GM12878 (cell line): ENCODE data around the gene EVA1A. TPM values are rescaled to one million over a fixed set of nuclear protein-coding genes. Genes with fewer than 3 reads are reported as not detected.

ENCODE experiments used
- ATAC-seq: fragments of 200-7000 bp; cut with Tn5 transposase; 3 replicates; pipeline ENCODE4 v1.9.1; 2020; ENCODE audit warnings: mild to moderate bottlenecking, moderate library complexity
- BruUV-seq: library from RNA; stranded (reverse); fragments of 400-500 nt; replicated peaks from 2 replicates; lab custom pipeline; 2021; lab: Mats Ljungman, UMichigan
- CTCF ChIA-PET: fragments of 300-600 bp; sonication (Branson Sonifier 250); formaldehyde crosslinking; extraction: SDS; loops from one replicate; lab custom pipeline; 2021; ENCODE audit warnings: inconsistent platforms; lab: Yijun Ruan, JAX
- POLR2A ChIA-PET: fragments of 350-600 bp; formaldehyde crosslinking; extraction: SDS; loops from one replicate; lab custom pipeline; 2021; ENCODE audit warnings: inconsistent platforms; lab: Charles Lee
- RAD21 ChIA-PET: fragments of 300-600 bp; sonication (Branson Sonifier 250); formaldehyde crosslinking; loops from one replicate; lab custom pipeline; 2023; ENCODE audit warnings: antibody characterized with exemption; ENCODE audit not compliant: unreplicated experiment; lab: Charles Lee
- SMC1A ChIA-PET: fragments of 300-600 bp; sonication (Branson Sonifier 250); formaldehyde crosslinking; loops from one replicate; lab custom pipeline; 2023; ENCODE audit not compliant: unreplicated experiment, uncharacterized antibody; lab: Charles Lee
- DNase-seq: peaks from one replicate; pipeline ENCODE4 v3.0.0-alpha.2; 2011; ENCODE audit warnings: low read depth, low spot score
- FAIRE-seq: peaks from 3 replicates; lab custom pipeline; 2011; peaks lifted over from hg19 to GRCh38; lab: Jason Lieb, UNC
- H2AFZ ChIP-seq: 2 replicates; pipeline ENCODE4 v1.6.0; 2011; ENCODE audit warnings: low read depth, low read length, control low read depth; ENCODE audit not compliant: control insufficient read depth
- H3K27ac ChIP-seq: 2 replicates; pipeline ENCODE4 v1.5.1; 2011; ENCODE audit warnings: control low read depth; ENCODE audit not compliant: control insufficient read depth, insufficient read depth
- H3K27me3 ChIP-seq, 2 experiments: replicated peaks in 1 of 2; 2 replicates each; pipeline versions ENCODE4 v1.6.0 to v1.6.1; 2011; ENCODE audit warnings: low read length in 1 of 2; ENCODE audit not compliant: control insufficient read depth in 2 of 2, insufficient read depth in 2 of 2
- H3K36me3 ChIP-seq, 2 experiments: 2 replicates each; pipeline ENCODE4 v1.5.1; 2011; ENCODE audit warnings: low read length in 1 of 2; ENCODE audit not compliant: control insufficient read depth in 2 of 2, insufficient read depth in 2 of 2
- H3K4me1 ChIP-seq: 2 replicates; pipeline ENCODE4 v1.6.1; 2011; ENCODE audit warnings: mild to moderate bottlenecking, low read length, moderate library complexity, mixed read lengths; ENCODE audit not compliant: control insufficient read depth, insufficient read depth
- H3K4me2 ChIP-seq: 2 replicates; pipeline ENCODE4 v1.6.0; 2011; ENCODE audit warnings: control low read depth; ENCODE audit not compliant: control insufficient read depth, insufficient read depth
- H3K4me3 ChIP-seq: fragments of 200-600 bp; sonication (generic); 2 replicates; pipeline ENCODE4 v1.5.1; 2016
- H3K79me2 ChIP-seq: 2 replicates; pipeline ENCODE4 v1.6.0; 2011; ENCODE audit warnings: low read length; ENCODE audit not compliant: control insufficient read depth, insufficient read depth
- H3K9ac ChIP-seq: 2 replicates; pipeline ENCODE4 v1.8.0; 2011; ENCODE audit warnings: low read length, control low read depth, mixed read lengths; ENCODE audit not compliant: control insufficient read depth, insufficient read depth
- H3K9me3 ChIP-seq: replicated peaks from 3 replicates; pipeline ENCODE4 v1.5.1; 2011; ENCODE audit warnings: mild to moderate bottlenecking, low read length; ENCODE audit not compliant: control insufficient read depth, insufficient read depth
- H4K20me1 ChIP-seq: 2 replicates; pipeline ENCODE4 v1.6.0; 2011; ENCODE audit not compliant: control insufficient read depth, insufficient read depth
- ASH2L ChIP-seq: fragments of 300-600, 200-600 bp; sonication (generic); IDR thresholded peaks from 2 replicates; pipeline ENCODE4 v1.6.1; 2017; ENCODE audit warnings: low read depth, mild to moderate bottlenecking, borderline replicate concordance
- BCLAF1 ChIP-seq: fragments of 450-650 bp; IDR thresholded peaks from 2 replicates; pipeline ENCODE4 v1.6.1; 2017; ENCODE audit warnings: antibody characterized with exemption, mild to moderate bottlenecking, moderate library complexity
- BHLHE40 ChIP-seq, 2 experiments: fragments of 450-650 bp in 1 of 2; IDR thresholded peaks; 2 replicates each; pipeline ENCODE4 v1.6.1; 2011 to 2017; ENCODE audit warnings: low read depth in 2 of 2, borderline replicate concordance in 1 of 2, improper control_type of control experiment in 1 of 2, low read length in 1 of 2, mild to moderate bottlenecking in 1 of 2
- EP300 ChIP-seq, 2 experiments: fragments of 150-350 bp in 1 of 2; IDR thresholded peaks; 2 replicates each; pipeline ENCODE4 v1.6.1; 2011 to 2012; ENCODE audit warnings: low read depth in 2 of 2, low read length in 2 of 2, borderline replicate concordance in 1 of 2, improper control_type of control experiment in 1 of 2, inconsistent platforms in 1 of 2; ENCODE audit not compliant: control insufficient read depth in 1 of 2
- FOS ChIP-seq: IDR thresholded peaks from 3 replicates; pipeline ENCODE4 v1.6.1; 2011; ENCODE audit warnings: borderline replicate concordance; ENCODE audit not compliant: insufficient read length; ENCODE audit errors: extremely low read depth
- LARP7 ChIP-seq: fragments of 450-650 bp; IDR thresholded peaks from 2 replicates; pipeline ENCODE4 v1.6.1; 2017; ENCODE audit warnings: mild to moderate bottlenecking
- NFYA ChIP-seq: IDR thresholded peaks from 2 replicates; pipeline ENCODE4 v1.6.1; 2011; ENCODE audit warnings: low read depth, mild to moderate bottlenecking, low read length, improper control_type of control experiment, borderline replicate concordance
- RAD21 ChIP-seq: IDR thresholded peaks from 2 replicates; pipeline ENCODE4 v1.6.1; 2011; ENCODE audit warnings: mild to moderate bottlenecking, low read depth, low read length, moderate library complexity; ENCODE audit not compliant: insufficient read depth
- SIX5 ChIP-seq: IDR thresholded peaks from 2 replicates; pipeline ENCODE4 v1.6.1; 2011; ENCODE audit warnings: mild to moderate bottlenecking, low read depth, low read length, moderate library complexity; ENCODE audit not compliant: severe bottlenecking
- USF1 ChIP-seq: IDR thresholded peaks from 2 replicates; pipeline ENCODE4 v1.6.1; 2011; ENCODE audit warnings: borderline replicate concordance, low read depth, mild to moderate bottlenecking, moderate library complexity, mixed read lengths, low read length; ENCODE audit not compliant: insufficient read depth; ENCODE audit errors: extremely low read length
- WGBS: methylation state at CpG from one replicate; pipeline ENCODE4 v1.1.6; 2016; ENCODE audit warnings: low lambda C conversion rate; ENCODE audit not compliant: insufficient replicate concordance, insufficient coverage; ENCODE audit errors: missing lambda C conversion rate; 5-methylcytosine and 5-hydroxymethylcytosine counted together
- in situ Hi-C: fragments of 300-500 bp; cut with MboI; formaldehyde crosslinking; loops from 9 replicates; pipeline ENCODE4 v1.14.3; 2018; ENCODE audit warnings: mixed read lengths
- intact Hi-C: fragments of 100-400 bp; cut with micrococcal nuclease; formaldehyde crosslinking; loops from one replicate; pipeline ENCODE4 v1.14.2; 2022; ENCODE audit not compliant: unreplicated experiment
- polyA plus RNA-seq, 11 experiments: library from polyadenylated mRNA; depleted of rRNA in 4 of 11; unstranded in 6 of 11; stranded (reverse) in 5 of 11; fragments of >200 nt; fragmentation: Nextera tagmentation in 4 of 11; fragmentation: Illumina TruSeq in 1 of 11; extraction: Ambion mirVana in 4 of 11; extraction: Trizol in 1 of 11; gene quantifications; 1 replicate in 1 of 11; 2 replicates in 10 of 11; pipeline versions ENCODE4 v1.2.1 to v1.2.3, GENCODE V29; 2011 to 2016; ENCODE audit warnings: inconsistent platforms in 2 of 11, missing spikeins in 2 of 11, low read depth in 1 of 11
- total RNA-seq, 4 experiments: library from RNA; depleted of rRNA in 3 of 4; stranded (reverse); fragments of >200 nt in 3 of 4; fragmentation: Illumina TruSeq in 1 of 4; extraction: Trizol in 1 of 4; gene quantifications; 2 replicates each; pipeline versions ENCODE4 v1.2.1 to v1.2.3, GENCODE V29; 2013 to 2021
- TF ChIP-seq, protein P1 (sequence below): fragments of 450-650 bp; IDR thresholded peaks from 2 replicates; pipeline ENCODE4 v1.6.1; 2017; ENCODE audit warnings: mild to moderate bottlenecking, moderate library complexity

The EVA1A gene
- total and polyA plus RNA-seq, 10 of the 15 experiments (the other 5 are each of a cell fraction or from before 2014, with no cell fraction given), result 0.13 to 1.0 (median 0.34) TPM; not detected in 5

GRCh38 chr2:75557474-75558133 is 3.1 kb downstream of the EVA1A start (continued):
- TF ChIP-seq, protein P1, sequence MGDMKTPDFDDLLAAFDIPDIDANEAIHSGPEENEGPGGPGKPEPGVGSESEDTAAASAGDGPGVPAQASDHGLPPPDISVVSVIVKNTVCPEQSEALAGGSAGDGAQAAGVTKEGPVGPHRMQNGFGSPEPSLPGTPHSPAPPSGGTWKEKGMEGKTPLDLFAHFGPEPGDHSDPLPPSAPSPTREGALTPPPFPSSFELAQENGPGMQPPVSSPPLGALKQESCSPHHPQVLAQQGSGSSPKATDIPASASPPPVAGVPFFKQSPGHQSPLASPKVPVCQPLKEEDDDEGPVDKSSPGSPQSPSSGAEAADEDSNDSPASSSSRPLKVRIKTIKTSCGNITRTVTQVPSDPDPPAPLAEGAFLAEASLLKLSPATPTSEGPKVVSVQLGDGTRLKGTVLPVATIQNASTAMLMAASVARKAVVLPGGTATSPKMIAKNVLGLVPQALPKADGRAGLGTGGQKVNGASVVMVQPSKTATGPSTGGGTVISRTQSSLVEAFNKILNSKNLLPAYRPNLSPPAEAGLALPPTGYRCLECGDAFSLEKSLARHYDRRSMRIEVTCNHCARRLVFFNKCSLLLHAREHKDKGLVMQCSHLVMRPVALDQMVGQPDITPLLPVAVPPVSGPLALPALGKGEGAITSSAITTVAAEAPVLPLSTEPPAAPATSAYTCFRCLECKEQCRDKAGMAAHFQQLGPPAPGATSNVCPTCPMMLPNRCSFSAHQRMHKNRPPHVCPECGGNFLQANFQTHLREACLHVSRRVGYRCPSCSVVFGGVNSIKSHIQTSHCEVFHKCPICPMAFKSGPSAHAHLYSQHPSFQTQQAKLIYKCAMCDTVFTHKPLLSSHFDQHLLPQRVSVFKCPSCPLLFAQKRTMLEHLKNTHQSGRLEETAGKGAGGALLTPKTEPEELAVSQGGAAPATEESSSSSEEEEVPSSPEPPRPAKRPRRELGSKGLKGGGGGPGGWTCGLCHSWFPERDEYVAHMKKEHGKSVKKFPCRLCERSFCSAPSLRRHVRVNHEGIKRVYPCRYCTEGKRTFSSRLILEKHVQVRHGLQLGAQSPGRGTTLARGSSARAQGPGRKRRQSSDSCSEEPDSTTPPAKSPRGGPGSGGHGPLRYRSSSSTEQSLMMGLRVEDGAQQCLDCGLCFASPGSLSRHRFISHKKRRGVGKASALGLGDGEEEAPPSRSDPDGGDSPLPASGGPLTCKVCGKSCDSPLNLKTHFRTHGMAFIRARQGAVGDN, result no peak
- TF ChIP-seq LARP7 (no peak), ASH2L (no peak)

- H3K4me2 ChIP-seq, result no peak overlapping the region
- no peak for ATAC-seq
- SMC1A ChIA-PET, result interaction anchor here (1.5 kb wide), 1 partner anchor 12 kb away, joined by 7 read pairs; no protein-coding TSS in a partner anchor
- no peak overlapping the region for H3K27ac ChIP-seq
- no peaks in the 10 kb centered on the region for H3K9me3 ChIP-seq
- H4K20me1 ChIP-seq, result no peaks in the 10 kb centered on the region
- RAD21 ChIA-PET, result no interaction called here
- no peak overlapping the region for H3K9ac ChIP-seq
- in situ Hi-C loops, result no loop called here
- H3K4me3 ChIP-seq, result no peak overlapping the region
- H3K27me3 ChIP-seq, result peaks cover 3 to 5% of the 10 kb centered on the region in 2 experiments
- DNase-seq, result no peak
- no peaks in the 10 kb centered on the region for H3K79me2 ChIP-seq
- CTCF ChIA-PET, result no interaction called here
- POLR2A ChIA-PET, result no interaction called here
- no peaks in the 10 kb centered on the region for H3K36me3 ChIP-seq
- no TSS peak for BruUV-seq
- H3K4me1 ChIP-seq, result no peaks in the 10 kb centered on the region
- WGBS, result 64% methylated on average over 7 of the region's 7 CpGs
- intact Hi-C loops, result no loop called here
- H2AFZ ChIP-seq, result no peak overlapping the region
- no peak for FAIRE-seq
- TF ChIP-seq USF1 (no peak), BHLHE40 (IDR thresholded peaks at IDR 0.05; ENCODE audit: borderline replicate concordance in 1 of 2, low read depth in 2 of 2, low read length in 1 of 2) (no peak), EP300 (IDR thresholded peaks at IDR 0.05; ENCODE audit: borderline replicate concordance in 1 of 2, control insufficient read depth in 1 of 2, low read depth in 2 of 2, low read length in 2 of 2) (no peak), BCLAF1 (no peak), FOS (no peak), RAD21 (no peak), SIX5 (no peak), NFYA (no peak)
Observed at GRCh38 chr2:75556679-75557366, 3.9 kb downstream of the EVA1A start.
